Neural progenitor cell (in vitro differentiated cells): ENCODE results near the gene PIGK. TPM values are rescaled to one million over a fixed set of nuclear protein-coding genes. Genes with fewer than 3 reads are reported as not detected.

ENCODE experiments used
- DNase-seq: peaks from one replicate; pipeline ENCODE4 v3.0.0-alpha.2; 2016; ENCODE audit warnings: low spot score
- H2AFZ ChIP-seq: fragments of 200-600 bp; sonication (generic); replicated peaks from 2 replicates; pipeline ENCODE4 v1.6.1; 2016; ENCODE audit warnings: antibody characterized with exemption
- H3F3A ChIP-seq: fragments of 200-600 bp; sonication (generic); 2 replicates; pipeline ENCODE4 v1.6.1; 2016; ENCODE audit warnings: antibody characterized with exemption, low read depth
- H3K27ac ChIP-seq: fragments of 200-600 bp; sonication (generic); 2 replicates; pipeline ENCODE4 v1.5.1; 2016; ENCODE audit warnings: mild to moderate bottlenecking
- H3K27me3 ChIP-seq: fragments of 200-600 bp; sonication (generic); 2 replicates; pipeline ENCODE4 v1.6.1; 2016; ENCODE audit warnings: mild to moderate bottlenecking, moderate library complexity
- H3K36me3 ChIP-seq: fragments of 200-600 bp; sonication (generic); 2 replicates; pipeline ENCODE4 v1.5.1; 2016
- H3K4me1 ChIP-seq: fragments of 200-600 bp; sonication (generic); 2 replicates; pipeline ENCODE4 v1.6.1; 2016; ENCODE audit warnings: mixed run types
- H3K4me2 ChIP-seq: fragments of 200-600 bp; sonication (generic); 2 replicates; pipeline ENCODE4 v1.6.1; 2016
- H3K4me3 ChIP-seq: fragments of 200-600 bp; sonication (generic); 2 replicates; pipeline ENCODE4 v1.5.1; 2016
- H3K79me2 ChIP-seq: fragments of 200-600 bp; sonication (generic); 2 replicates; pipeline ENCODE4 v1.6.1; 2016; ENCODE audit warnings: low read depth
- H3K9ac ChIP-seq: fragments of 200-600 bp; sonication (generic); 2 replicates; pipeline ENCODE4 v1.6.1; 2016
- H3K9me3 ChIP-seq: fragments of 200-600 bp; sonication (generic); 2 replicates; pipeline ENCODE4 v1.5.1; 2016; ENCODE audit warnings: low read depth
- H4K20me1 ChIP-seq: fragments of 200-600 bp; sonication (generic); 2 replicates; pipeline ENCODE4 v1.6.1; 2016; ENCODE audit warnings: low read depth
- H3K27ac Mint-ChIP-seq: 3 replicates; pipeline ENCODE4 v1.8.0; 2021; ENCODE audit warnings: mixed read lengths
- H3K27me3 Mint-ChIP-seq: 2 replicates; pipeline ENCODE4 v1.8.0; 2022; ENCODE audit warnings: low read depth, mild to moderate bottlenecking, inconsistent platforms, moderate library complexity, mixed read lengths; ENCODE audit not compliant: insufficient read depth
- H3K36me3 Mint-ChIP-seq: 3 replicates; pipeline ENCODE4 v1.8.0; 2021; ENCODE audit warnings: mixed read lengths
- H3K4me1 Mint-ChIP-seq: 3 replicates; pipeline ENCODE4 v1.8.0; 2021; ENCODE audit warnings: mixed read lengths
- H3K4me3 Mint-ChIP-seq: 3 replicates; pipeline ENCODE4 v1.8.0; 2021; ENCODE audit warnings: mild to moderate bottlenecking, moderate library complexity, mixed read lengths
- H3K9me3 Mint-ChIP-seq: 3 replicates; pipeline ENCODE4 v1.8.0; 2020; ENCODE audit warnings: mixed read lengths
- CTCF ChIP-seq: fragments of 200-600 bp; sonication (generic); IDR thresholded peaks from 2 replicates; pipeline ENCODE4 v1.5.1; 2017; ENCODE audit warnings: antibody characterized with exemption, mild to moderate bottlenecking
- EZH2 ChIP-seq: fragments of 200-600 bp; sonication (generic); IDR thresholded peaks from 2 replicates; pipeline ENCODE4 v1.6.1; 2017; ENCODE audit warnings: antibody characterized with exemption, mild to moderate bottlenecking, moderate library complexity
- EZH2phosphoT487 ChIP-seq: fragments of 200-600 bp; sonication (generic); IDR thresholded peaks from 2 replicates; pipeline ENCODE4 v1.6.1; 2017; ENCODE audit warnings: antibody characterized with exemption
- total RNA-seq: library from RNA; depleted of rRNA; stranded (reverse); fragments of >200 nt; gene quantifications from 2 replicates; pipeline ENCODE4 v1.2.3, GENCODE V29; 2015; ENCODE audit warnings: low replicate concordance

Gene PIGK
- 16.9 and 44.1 TPM in 2 replicates for total RNA-seq

GRCh38 chr1:77219166-77219887 is at the start of gene PIGK:
Gene PIGK (minus strand): TSS chr1:77219430. CDS start chr1:77219402, 28 bp downstream.
- Histone ChIP-seq H3K36me3 (no peaks in the 10 kb centered on the region), H3F3A (no peaks in the 10 kb centered on the region), H3K9me3 (no peaks in the 10 kb centered on the region), H4K20me1 (no peaks in the 10 kb centered on the region), H3K79me2 (peaks cover 27% of the 10 kb centered on the region), H3K27me3 (no peaks in the 10 kb centered on the region), H3K4me2 (peak within 1 kb of the TSS; percentile 84), H3K9ac (peak within 1 kb of the TSS; percentile 42), H3K4me3 (peak within 1 kb of the TSS; percentile 67), H2AFZ (peak within 1 kb of the TSS; percentile 90), H3K27ac (no peak within 1 kb of the TSS), H3K4me1 (peaks cover 4% of the 10 kb centered on the region)
- H3K27me3 Mint-ChIP-seq, result no peaks in the 10 kb centered on the region
- DNase-seq, result peak; percentile 95
- peaks cover 18% of the 10 kb centered on the region for H3K4me1 Mint-ChIP-seq
- peak within 1 kb of the TSS; percentile 96 for H3K4me3 Mint-ChIP-seq
- peak within 1 kb of the TSS; percentile 92 for H3K27ac Mint-ChIP-seq
- peaks cover 26% of the 10 kb centered on the region for H3K36me3 Mint-ChIP-seq
- H3K9me3 Mint-ChIP-seq, result peaks cover 4% of the 10 kb centered on the region
- no peak for TF ChIP-seq EZH2phosphoT487
- peak; percentile 10 for TF ChIP-seq CTCF

GRCh38 chr1:77267035-77267434 is 47.8 kb upstream of the PIGK start:
- H3K36me3 Mint-ChIP-seq, result no peaks in the 10 kb centered on the region
- H2AFZ ChIP-seq, result no peak overlapping the region
- no peak for DNase-seq
- no peak overlapping the region for H3K4me2 ChIP-seq
- H3K9me3 ChIP-seq, result no peaks in the 10 kb centered on the region
- peaks cover 10% of the 10 kb centered on the region for H3K4me1 Mint-ChIP-seq
- H3K27ac Mint-ChIP-seq, result no peak overlapping the region
- H3K9ac ChIP-seq, result no peak overlapping the region
- no peak overlapping the region for H3K4me3 ChIP-seq
- no peaks in the 10 kb centered on the region for H3F3A ChIP-seq
- no peak for TF ChIP-seq EZH2phosphoT487
- no peak for TF ChIP-seq CTCF
- no peak for TF ChIP-seq EZH2
- no peaks in the 10 kb centered on the region for H3K79me2 ChIP-seq
- H3K27me3 Mint-ChIP-seq, result no peaks in the 10 kb centered on the region
- no peak overlapping the region for H3K4me3 Mint-ChIP-seq
- H4K20me1 ChIP-seq, result no peaks in the 10 kb centered on the region
- peaks cover 2% of the 10 kb centered on the region for H3K4me1 ChIP-seq
- H3K36me3 ChIP-seq, result no peaks in the 10 kb centered on the region
- H3K27me3 ChIP-seq, result no peaks in the 10 kb centered on the region
- H3K27ac ChIP-seq, result no peak overlapping the region
- no peaks in the 10 kb centered on the region for H3K9me3 Mint-ChIP-seq

GRCh38 chr1:77265180-77265579 is 46.0 kb upstream of the PIGK start:
- TF ChIP-seq CTCF (no peak), EZH2 (no peak), EZH2phosphoT487 (no peak)
- H3K79me2 ChIP-seq, result no peaks in the 10 kb centered on the region
- Mint-ChIP-seq H3K4me3 (no peak overlapping the region), H3K27me3 (peaks cover 2% of the 10 kb centered on the region), H3K36me3 (no peaks in the 10 kb centered on the region), H3K4me1 (peaks cover 10% of the 10 kb centered on the region), H3K27ac (no peak overlapping the region), H3K9me3 (no peaks in the 10 kb centered on the region)
- H3K27me3 ChIP-seq, result no peaks in the 10 kb centered on the region
- peak; percentile 11 for DNase-seq
- H4K20me1 ChIP-seq, result no peaks in the 10 kb centered on the region
- no peaks in the 10 kb centered on the region for H3F3A ChIP-seq
- H3K36me3 ChIP-seq, result no peaks in the 10 kb centered on the region
- H3K4me2 ChIP-seq, result no peak overlapping the region
- no peak overlapping the region for H3K27ac ChIP-seq
- no peaks in the 10 kb centered on the region for H3K9me3 ChIP-seq
- H3K4me1 ChIP-seq, result peaks cover 2% of the 10 kb centered on the region
- H3K4me3 ChIP-seq, result no peak overlapping the region
- no peak overlapping the region for H2AFZ ChIP-seq
- H3K9ac ChIP-seq, result no peak overlapping the region
